GM15510 (cell line): ENCODE measurements around the gene COPS4.

Experiments
- POLR2A ChIP-seq: IDR thresholded peaks from 3 replicates; pipeline ENCODE4 v1.6.1; 2011; ENCODE audit warnings: borderline replicate concordance; ENCODE audit not compliant: insufficient read length; ENCODE audit errors: extremely low read depth

Gene COPS4

GRCh38 chr4:83013902-83014301 is 21.1 kb upstream of the COPS4 start:
- TF ChIP-seq POLR2A = no peak

- no peak for TF ChIP-seq POLR2A
These were observed 15.0 kb upstream of the COPS4 start for GRCh38 chr4:83019794-83020494.

- no peak for TF ChIP-seq POLR2A
These were observed 12.1 kb upstream of the COPS4 start for GRCh38 chr4:83022724-83023450.

- no peak for TF ChIP-seq POLR2A
These were observed 10.8 kb upstream of the COPS4 start for GRCh38 chr4:83024233-83024632.

- TF ChIP-seq POLR2A = no peak
These were observed 9.4 kb upstream of the COPS4 start for GRCh38 chr4:83025563-83025962.

DNA sequence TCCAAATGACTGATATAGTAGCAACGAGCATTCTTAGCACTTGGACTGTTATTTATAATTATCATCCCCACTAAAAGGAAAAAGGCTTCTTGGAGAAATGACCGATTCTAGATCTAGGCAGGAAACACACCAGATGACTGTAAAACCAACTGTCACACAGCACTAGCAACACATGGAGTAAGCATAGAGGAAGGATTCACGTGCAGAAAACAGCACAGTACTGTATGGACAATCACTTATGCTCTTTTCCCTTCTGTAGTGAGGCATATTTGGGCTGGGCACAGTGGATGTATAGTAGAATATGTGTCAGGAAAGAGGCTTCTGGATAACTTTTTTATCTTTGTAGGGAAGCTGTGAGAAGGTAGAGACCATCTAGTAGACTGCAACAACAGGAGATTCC is 6.0 kb upstream of the COPS4 start:
- no peak for TF ChIP-seq POLR2A

DNA sequence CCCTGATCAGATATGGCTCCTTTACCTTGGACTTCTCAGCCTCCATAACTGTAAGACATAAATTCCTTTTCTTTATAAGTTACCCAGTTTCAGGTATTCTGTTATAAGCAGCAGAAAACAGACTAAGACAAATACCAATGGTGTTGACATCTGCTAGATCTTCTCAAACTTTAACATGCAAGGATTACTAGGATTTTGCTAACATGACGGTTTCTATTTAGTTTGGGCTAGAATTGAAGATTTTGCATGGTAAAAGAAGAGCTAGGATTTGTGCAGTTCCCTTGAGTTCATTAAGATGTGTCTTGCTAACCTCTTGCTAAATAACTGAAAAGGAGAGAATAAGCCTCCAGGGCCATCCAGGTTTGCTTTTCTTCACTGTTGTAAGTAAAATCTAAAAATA is 5.3 kb upstream of the COPS4 start:
- TF ChIP-seq POLR2A = no peak

DNA sequence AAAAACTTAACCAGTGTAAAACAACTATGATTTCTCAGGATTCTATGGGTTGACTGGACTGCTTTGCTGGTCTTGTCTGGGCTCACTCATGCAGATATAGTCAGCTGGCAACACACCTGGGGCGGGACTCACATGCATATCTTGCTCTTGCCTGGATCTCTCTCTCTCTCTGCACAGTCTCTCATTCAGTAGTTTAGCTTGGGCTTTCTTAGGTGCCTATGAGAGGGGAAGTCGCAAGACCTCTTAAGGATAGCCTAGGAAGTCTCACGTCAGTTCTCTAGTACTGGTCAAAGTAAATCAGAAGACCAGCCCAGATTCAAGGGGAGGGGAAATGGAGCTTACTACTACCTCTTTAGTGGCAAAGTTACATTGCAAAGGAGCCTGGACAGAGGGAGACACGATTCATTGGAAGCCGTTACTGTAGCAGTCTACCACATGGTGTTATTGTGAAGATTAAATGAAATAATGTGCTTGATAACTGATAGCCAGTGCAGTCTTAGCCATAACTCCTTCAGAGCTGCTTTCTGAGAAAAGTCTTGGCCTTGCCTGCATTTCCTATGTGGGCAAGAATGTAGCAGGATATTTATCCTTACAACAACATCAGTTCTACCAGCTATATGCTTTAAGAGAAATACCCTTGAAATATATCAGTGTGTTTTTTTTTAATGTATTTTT is 2.1 kb downstream of the COPS4 start:
- no peak for TF ChIP-seq POLR2A

DNA sequence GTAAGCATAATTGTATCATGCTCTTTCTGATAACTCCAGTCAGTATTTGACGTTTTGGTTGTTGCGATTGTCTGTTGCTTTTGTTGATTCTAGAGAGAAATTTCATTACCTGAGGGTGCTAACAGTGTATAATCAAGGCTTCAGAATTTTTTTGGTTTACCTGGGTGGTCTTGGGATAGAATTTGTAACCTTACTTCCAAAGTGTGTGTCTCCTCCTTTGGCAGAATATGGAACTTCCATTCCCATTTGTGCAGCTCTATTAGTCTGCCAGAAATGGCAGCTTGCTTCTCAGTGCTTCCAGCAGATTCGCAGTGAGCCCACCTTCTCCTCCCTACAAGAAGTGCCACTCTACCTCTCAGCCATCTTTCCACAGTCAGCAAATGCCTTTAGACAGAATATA is 5.3 kb downstream of the COPS4 start:
- no peak for TF ChIP-seq POLR2A

GRCh38 chr4:83043801-83044407 is 8.9 kb downstream of the COPS4 start:
- TF ChIP-seq POLR2A = no peak

GRCh38 chr4:83046693-83047473 is 11.9 kb downstream of the COPS4 start:
- TF ChIP-seq POLR2A = no peak

GRCh38 chr4:83054928-83055327 is 19.9 kb downstream of the COPS4 start:
- TF ChIP-seq POLR2A = no peak

- TF ChIP-seq POLR2A = no peak
These were observed 27.8 kb downstream of the COPS4 start for GRCh38 chr4:83062739-83063138.

DNA sequence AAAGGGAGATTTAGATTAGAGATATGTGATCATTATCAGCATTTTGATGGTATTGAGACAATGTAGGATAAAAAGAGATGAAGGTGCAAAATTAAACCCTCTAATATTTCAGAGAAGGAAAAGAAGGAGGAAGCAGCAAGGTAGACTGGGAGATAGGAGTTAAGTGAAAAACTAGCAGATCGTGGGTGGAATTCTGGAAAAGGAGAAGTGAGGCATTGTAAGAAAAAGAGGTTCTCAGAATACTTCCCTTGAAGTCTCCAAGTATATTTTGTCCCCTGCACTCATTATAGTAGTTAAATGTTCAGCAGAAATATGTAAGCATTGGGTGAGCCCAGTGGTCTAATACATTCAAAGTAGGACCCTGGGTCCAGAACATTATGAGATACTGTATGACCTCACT is 30.3 kb downstream of the COPS4 start:
- no peak for TF ChIP-seq POLR2A
